HG03457 (cell line): Measurements from ENCODE around the gene CLEC2L.

Source experiments
- ATAC-seq: cut with Tn5 transposase; IDR thresholded peaks from one replicate; pipeline ENCODE4 v1.9.1; 2021; ENCODE audit warnings: moderate number of reproducible peaks; ENCODE audit not compliant: unreplicated experiment

CLEC2L gene

DNA sequence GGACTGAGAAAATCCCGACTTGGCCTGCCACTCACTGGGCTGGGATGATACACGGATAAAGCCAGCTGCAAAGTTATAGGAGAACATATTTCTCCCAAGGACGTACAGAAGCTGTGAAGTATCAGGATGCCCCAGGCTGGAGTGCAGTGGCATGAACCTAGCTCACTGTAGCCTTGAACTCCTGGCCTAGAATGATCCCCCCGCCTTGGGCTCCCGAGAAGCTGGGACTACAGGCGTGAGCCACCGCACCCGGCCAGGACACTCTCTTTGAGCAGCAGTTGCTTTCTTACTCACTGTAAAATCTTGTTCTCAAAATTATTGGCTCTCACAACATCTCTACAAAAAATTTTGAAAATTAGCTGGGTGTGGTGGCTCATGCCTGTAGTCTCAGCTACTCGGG, 50.4 kb downstream of the CLEC2L start:
- ATAC-seq = no peak

GRCh38 chr7:139574618-139575337, 51.3 kb downstream of the CLEC2L start:
- ATAC-seq = no peak

DNA sequence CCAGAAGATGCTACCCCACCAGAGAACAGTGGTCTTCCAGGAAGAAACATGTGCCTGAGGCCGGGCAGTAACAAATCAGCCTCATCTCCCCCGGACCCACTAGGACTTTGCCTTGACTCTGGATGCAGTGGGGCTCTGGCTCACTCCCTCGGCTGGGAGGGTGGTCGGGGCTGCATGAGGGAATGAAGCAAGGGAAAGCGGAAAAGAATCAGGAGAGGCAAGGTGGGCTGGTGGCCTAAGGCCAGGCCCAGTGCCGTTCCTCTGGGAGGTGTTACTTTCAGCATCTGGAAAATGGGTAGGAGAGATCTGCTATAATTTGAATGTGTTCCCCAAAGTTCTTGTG, 51.8 kb downstream of the CLEC2L start:
- no peak for ATAC-seq

DNA sequence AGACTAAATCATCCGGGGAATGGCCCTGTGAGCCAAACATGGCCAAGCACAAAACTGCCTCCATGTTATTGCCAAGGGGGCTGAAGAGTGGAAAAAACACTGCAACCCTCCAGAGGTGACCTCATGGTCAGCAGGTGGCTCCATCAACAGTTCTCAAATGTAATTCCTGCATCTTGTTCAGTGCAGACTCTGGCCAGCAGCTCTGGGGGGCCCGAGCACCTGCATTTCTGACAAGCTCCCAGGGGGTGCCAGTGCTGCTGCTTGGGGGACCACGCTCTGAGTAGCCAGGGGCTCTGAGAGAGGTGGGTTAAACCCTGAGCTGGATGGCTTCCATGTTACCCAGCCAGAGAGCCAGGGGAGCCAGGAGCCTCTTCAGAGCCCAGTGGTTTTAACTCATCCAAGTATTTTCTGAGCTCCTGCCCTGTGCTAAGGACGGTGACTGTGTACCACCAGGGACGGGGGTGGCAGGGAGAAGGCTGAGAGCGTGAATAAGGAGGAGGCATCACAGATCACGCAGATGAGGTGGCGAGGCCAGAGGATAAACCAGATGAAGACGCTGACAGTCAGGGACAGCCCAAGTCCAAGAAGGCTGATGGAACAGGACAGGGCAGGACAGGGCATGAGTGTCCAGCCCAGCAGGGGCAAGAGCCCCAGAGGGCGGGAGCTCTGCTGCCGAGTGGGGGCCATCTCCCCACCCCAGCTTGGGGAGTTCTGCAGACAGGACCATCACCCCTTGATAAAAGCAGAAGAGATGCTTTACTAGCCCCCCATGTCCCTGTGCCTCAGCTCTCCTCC, 52.9 kb downstream of the CLEC2L start:
- ATAC-seq = no peak

DNA sequence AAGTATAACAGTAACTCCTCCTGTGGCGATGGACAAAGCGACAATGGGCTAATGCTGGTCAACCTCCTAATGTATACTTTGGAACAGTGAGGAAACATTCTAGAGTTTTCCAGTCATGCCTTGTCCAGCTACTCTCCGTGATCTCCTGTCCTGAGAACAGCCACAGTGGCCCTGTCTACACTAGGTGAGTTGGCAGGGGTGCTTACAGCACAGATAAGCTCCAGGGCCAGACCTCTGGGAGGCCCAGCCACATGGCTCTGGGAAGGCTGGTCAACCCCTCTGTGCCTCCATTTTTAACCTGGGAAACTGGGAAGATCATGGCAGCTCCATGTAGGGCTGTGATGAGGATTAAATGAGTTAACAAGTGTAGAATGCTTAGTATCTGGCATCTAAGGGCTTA, 57.0 kb downstream of the CLEC2L start:
- ATAC-seq = no peak

GRCh38 chr7:139582130-139582650, 58.7 kb downstream of the CLEC2L start:
- no peak for ATAC-seq

GRCh38 chr7:139582671-139583155, 59.2 kb downstream of the CLEC2L start:
- no peak for ATAC-seq

GRCh38 chr7:139583826-139584553, 60.5 kb downstream of the CLEC2L start:
- no peak for ATAC-seq

DNA sequence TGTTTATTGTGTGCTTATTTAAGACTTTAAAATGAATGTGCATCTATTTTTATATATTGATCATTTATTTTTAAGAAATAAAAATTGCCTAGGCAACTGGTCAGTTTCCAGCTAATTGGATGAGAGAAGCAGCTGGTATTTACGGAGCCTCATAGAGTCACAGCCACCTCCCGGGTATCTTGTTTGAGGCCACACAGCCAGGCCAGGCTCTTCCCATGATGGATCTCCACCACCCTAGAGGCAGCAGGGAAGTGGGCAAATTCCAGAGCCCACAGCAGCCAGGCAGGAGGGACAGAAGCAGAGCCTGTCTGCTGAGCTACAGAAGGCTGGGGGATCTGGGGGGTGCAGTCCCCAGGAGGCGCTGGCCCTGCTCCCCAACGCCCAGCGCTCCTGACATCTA, 61.6 kb downstream of the CLEC2L start:
- no peak for ATAC-seq

- no peak for ATAC-seq
Observed at GRCh38 chr7:139586286-139586685, 62.8 kb downstream of the CLEC2L start.

DNA sequence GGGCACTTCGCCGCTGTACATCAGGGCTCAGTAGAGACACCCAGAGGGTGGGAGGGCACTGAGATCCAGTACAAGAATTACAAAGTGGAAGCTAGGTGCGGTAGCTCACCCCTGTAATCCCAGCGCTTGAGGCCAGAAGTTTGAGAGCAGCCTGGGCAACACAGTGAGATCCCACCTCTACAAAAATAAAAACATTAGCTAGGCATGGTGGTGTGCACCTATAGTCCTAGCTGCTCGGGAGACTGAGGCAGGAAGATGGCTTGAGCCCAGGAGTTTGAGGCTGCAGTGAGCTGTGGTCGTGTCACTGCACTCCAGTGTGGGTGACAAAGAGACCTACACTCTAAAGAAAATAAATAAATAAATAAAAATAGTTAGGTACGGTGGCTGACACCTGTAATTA, 64.0 kb downstream of the CLEC2L start:
- ATAC-seq = no peak

- no peak for ATAC-seq
Observed at GRCh38 chr7:139588632-139589031, 65.1 kb downstream of the CLEC2L start.

DNA sequence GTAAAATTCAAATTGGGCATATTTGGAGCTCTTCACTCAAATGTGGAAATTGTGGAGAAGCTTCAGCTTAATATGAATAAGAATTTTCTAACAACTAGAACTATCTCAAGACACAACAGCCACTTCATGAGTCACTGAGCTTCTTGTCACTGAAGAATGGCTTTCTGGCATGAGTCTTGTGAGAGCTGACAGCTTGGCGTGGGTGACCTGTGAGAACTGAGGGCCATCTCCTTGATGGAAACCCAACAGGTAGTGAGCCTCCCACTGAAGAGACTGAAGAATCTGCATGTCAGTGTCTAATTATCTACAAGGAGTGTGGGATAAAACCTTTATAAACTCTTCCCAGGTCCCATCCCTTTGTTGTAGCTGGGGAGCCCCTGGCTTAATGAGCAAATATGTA, 66.0 kb downstream of the CLEC2L start:
- no peak for ATAC-seq

GRCh38 chr7:139591550-139592195, 68.2 kb downstream of the CLEC2L start:
- ATAC-seq = no peak

GRCh38 chr7:139592801-139593461, 69.4 kb downstream of the CLEC2L start:
- ATAC-seq = no peak

DNA sequence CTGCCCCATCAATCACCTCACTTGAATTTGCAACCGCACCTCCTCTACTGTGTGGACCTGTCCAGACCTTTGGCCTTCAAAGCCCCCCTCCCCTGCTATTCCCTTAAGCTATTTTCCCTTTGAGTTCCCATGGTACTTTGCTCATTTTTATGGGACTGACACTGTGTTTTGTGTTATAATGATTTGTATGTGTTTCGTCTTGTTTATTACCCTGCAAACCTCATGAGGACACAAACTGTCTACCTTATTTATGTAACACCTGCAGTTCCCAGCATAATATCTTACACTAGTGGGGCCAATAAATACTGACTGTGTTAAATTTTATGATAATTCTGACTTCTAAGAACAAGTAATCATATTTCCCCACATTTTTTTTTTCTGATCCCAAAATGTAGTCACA, 70.6 kb downstream of the CLEC2L start:
- ATAC-seq = no peak
